ENCODE results near the gene L1CAM. TPM values are rescaled to one million over a fixed set of nuclear protein-coding genes. Genes with fewer than 3 reads are reported as not detected.

L1CAM gene
- total RNA-seq, 1 donor from 2014 or later: 0.49 TPM

GRCh38 chrX:153913701-153914100 lies 27.7 kb upstream of the L1CAM start:
- H3F3A ChIP-seq (ENCODE audit: low read depth): no peaks in the 10 kb centered on the region
- H3K27me3 ChIP-seq: no peaks in the 10 kb centered on the region
- H3K36me3 ChIP-seq: no peaks in the 10 kb centered on the region
- H2AFZ ChIP-seq (replicated peaks): no peak overlapping the region
- no peak overlapping the region for H3K27ac ChIP-seq
- Mint-ChIP-seq H3K4me1 (peaks cover 8% of the 10 kb centered on the region), H3K27ac (no peak overlapping the region), H3K36me3 (no peaks in the 10 kb centered on the region), H3K9me3 (peaks cover 26% of the 10 kb centered on the region), H3K27me3 (ENCODE audit: insufficient read depth, low read depth) (no peaks in the 10 kb centered on the region), H3K4me3 (no peak overlapping the region)
- H3K4me2 ChIP-seq: no peak overlapping the region
- TF ChIP-seq EZH2 (IDR thresholded peaks at IDR 0.05) (no peak), EZH2phosphoT487 (IDR thresholded peaks at IDR 0.05) (no peak), CTCF (IDR thresholded peaks at IDR 0.05) (no peak)
- no peaks in the 10 kb centered on the region for H3K79me2 ChIP-seq (ENCODE audit: low read depth)
- no peak overlapping the region for H3K9ac ChIP-seq
- DNase-seq (ENCODE audit: low spot score): no peak
- no peaks in the 10 kb centered on the region for H3K4me1 ChIP-seq
- no peak overlapping the region for H3K4me3 ChIP-seq
- no peaks in the 10 kb centered on the region for H4K20me1 ChIP-seq (ENCODE audit: low read depth)
- no peaks in the 10 kb centered on the region for H3K9me3 ChIP-seq (ENCODE audit: low read depth)

- Histone ChIP-seq H3K79me2 (ENCODE audit: low read depth) (no peaks in the 10 kb centered on the region), H3K4me2 (no peak overlapping the region), H3K9ac (no peak overlapping the region), H3F3A (ENCODE audit: low read depth) (no peaks in the 10 kb centered on the region), H3K4me3 (no peak overlapping the region), H3K27ac (no peak overlapping the region), H2AFZ (replicated peaks) (no peak overlapping the region), H3K9me3 (ENCODE audit: low read depth) (no peaks in the 10 kb centered on the region), H3K36me3 (no peaks in the 10 kb centered on the region), H3K4me1 (no peaks in the 10 kb centered on the region), H3K27me3 (no peaks in the 10 kb centered on the region), H4K20me1 (ENCODE audit: low read depth) (no peaks in the 10 kb centered on the region)
- H3K27me3 Mint-ChIP-seq (ENCODE audit: insufficient read depth, low read depth): no peaks in the 10 kb centered on the region
- peaks cover 8% of the 10 kb centered on the region for H3K4me1 Mint-ChIP-seq
- no peaks in the 10 kb centered on the region for H3K36me3 Mint-ChIP-seq
- no peak overlapping the region for H3K4me3 Mint-ChIP-seq
- TF ChIP-seq CTCF (IDR thresholded peaks at IDR 0.05): no peak
- no peak for TF ChIP-seq EZH2 (IDR thresholded peaks at IDR 0.05)
- TF ChIP-seq EZH2phosphoT487 (IDR thresholded peaks at IDR 0.05): no peak
- DNase-seq (ENCODE audit: low spot score): no peak
- H3K27ac Mint-ChIP-seq: no peak overlapping the region
- peaks cover 26% of the 10 kb centered on the region for H3K9me3 Mint-ChIP-seq
Measured at GRCh38 chrX:153913211-153913610, 27.2 kb upstream of the L1CAM start.

GRCh38 chrX:153911798-153912197 lies 25.8 kb upstream of the L1CAM start:
- Histone ChIP-seq H2AFZ (replicated peaks) (no peak overlapping the region), H3K4me3 (no peak overlapping the region), H3K27me3 (no peaks in the 10 kb centered on the region), H3K4me1 (no peaks in the 10 kb centered on the region), H3K4me2 (no peak overlapping the region), H3K9me3 (ENCODE audit: low read depth) (no peaks in the 10 kb centered on the region), H3K9ac (no peak overlapping the region), H3K36me3 (no peaks in the 10 kb centered on the region), H4K20me1 (ENCODE audit: low read depth) (no peaks in the 10 kb centered on the region), H3F3A (ENCODE audit: low read depth) (no peaks in the 10 kb centered on the region), H3K79me2 (ENCODE audit: low read depth) (no peaks in the 10 kb centered on the region), H3K27ac (no peak overlapping the region)
- H3K36me3 Mint-ChIP-seq: no peaks in the 10 kb centered on the region
- TF ChIP-seq EZH2phosphoT487 (IDR thresholded peaks at IDR 0.05) (no peak), CTCF (IDR thresholded peaks at IDR 0.05) (no peak), EZH2 (IDR thresholded peaks at IDR 0.05) (no peak)
- H3K4me3 Mint-ChIP-seq: no peak overlapping the region
- no peak for DNase-seq (ENCODE audit: low spot score)
- H3K27me3 Mint-ChIP-seq (ENCODE audit: insufficient read depth, low read depth): no peaks in the 10 kb centered on the region
- peaks cover 23% of the 10 kb centered on the region for H3K9me3 Mint-ChIP-seq
- peaks cover 4% of the 10 kb centered on the region for H3K4me1 Mint-ChIP-seq
- peak overlapping the region; percentile 72 for H3K27ac Mint-ChIP-seq

Measured in neural progenitor cell (in vitro differentiated cells).